ENCODE results near the gene ANKMY1. TPM values are rescaled to one million over a fixed set of nuclear protein-coding genes. Genes with fewer than 3 reads are reported as not detected.

Gene ANKMY1
- total and polyA plus RNA-seq, 2 of the 13 experiments (the other 11 are each of a cell fraction or from before 2014, with no cell fraction given), result 11.7 to 18.8 TPM

GRCh38 chr2:240579771-240580614 lies 22.2 kb upstream of the ANKMY1 start (continued):
- TF ChIP-seq, protein P1, sequence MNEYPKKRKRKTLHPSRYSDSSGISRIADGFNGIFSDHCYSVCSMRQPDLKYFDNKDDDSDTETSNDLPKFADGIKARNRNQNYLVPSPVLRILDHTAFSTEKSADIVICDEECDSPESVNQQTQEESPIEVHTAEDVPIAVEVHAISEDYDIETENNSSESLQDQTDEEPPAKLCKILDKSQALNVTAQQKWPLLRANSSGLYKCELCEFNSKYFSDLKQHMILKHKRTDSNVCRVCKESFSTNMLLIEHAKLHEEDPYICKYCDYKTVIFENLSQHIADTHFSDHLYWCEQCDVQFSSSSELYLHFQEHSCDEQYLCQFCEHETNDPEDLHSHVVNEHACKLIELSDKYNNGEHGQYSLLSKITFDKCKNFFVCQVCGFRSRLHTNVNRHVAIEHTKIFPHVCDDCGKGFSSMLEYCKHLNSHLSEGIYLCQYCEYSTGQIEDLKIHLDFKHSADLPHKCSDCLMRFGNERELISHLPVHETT (CRISPR knock-in tag; conservative IDR thresholded peaks at IDR 0.05), result no peak; the same call in 1 of the 2 replicates
- TF ChIP-seq RFX3 (CRISPR knock-in tag; IDR thresholded peaks at IDR 0.05), result no peak
- TF ChIP-seq SIN3A (IDR thresholded peaks at IDR 0.05; ENCODE audit: borderline replicate concordance, low read depth, low read length), result peak; percentile 73; the same call in 1 of the 2 replicates
- TF ChIP-seq SRSF1 (optimal IDR thresholded peaks at IDR 0.05; ENCODE audit: low read depth, low read length), result peak; percentile 55
- TF ChIP-seq ZBTB4 (CRISPR knock-in tag; IDR thresholded peaks at IDR 0.05; ENCODE audit: borderline replicate concordance), result 0 out of 2 replicates have a peak, but pooled peaks have one; percentile 71
- TF ChIP-seq, protein P2, sequence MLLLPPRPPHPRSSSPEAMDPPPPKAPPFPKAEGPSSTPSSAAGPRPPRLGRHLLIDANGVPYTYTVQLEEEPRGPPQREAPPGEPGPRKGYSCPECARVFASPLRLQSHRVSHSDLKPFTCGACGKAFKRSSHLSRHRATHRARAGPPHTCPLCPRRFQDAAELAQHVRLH (CRISPR knock-in tag; IDR thresholded peaks at IDR 0.05; ENCODE audit: borderline replicate concordance, low read depth), result peak; percentile 58; the same call in 1 of the 2 replicates
- peak; percentile 35; the same call in 1 of the 2 replicates for TF ChIP-seq DPF2 (CRISPR knock-in tag; IDR thresholded peaks at IDR 0.05; ENCODE audit: borderline replicate concordance, low read depth)
- TF ChIP-seq MIER2 (CRISPR knock-in tag; IDR thresholded peaks at IDR 0.05), result peak; percentile 68; the same call in 1 of the 2 replicates
- peak; percentile 32; the same call in 1 of the 2 replicates for TF ChIP-seq STAG1 (CRISPR knock-in tag; IDR thresholded peaks at IDR 0.05)
- TF ChIP-seq, protein P3, sequence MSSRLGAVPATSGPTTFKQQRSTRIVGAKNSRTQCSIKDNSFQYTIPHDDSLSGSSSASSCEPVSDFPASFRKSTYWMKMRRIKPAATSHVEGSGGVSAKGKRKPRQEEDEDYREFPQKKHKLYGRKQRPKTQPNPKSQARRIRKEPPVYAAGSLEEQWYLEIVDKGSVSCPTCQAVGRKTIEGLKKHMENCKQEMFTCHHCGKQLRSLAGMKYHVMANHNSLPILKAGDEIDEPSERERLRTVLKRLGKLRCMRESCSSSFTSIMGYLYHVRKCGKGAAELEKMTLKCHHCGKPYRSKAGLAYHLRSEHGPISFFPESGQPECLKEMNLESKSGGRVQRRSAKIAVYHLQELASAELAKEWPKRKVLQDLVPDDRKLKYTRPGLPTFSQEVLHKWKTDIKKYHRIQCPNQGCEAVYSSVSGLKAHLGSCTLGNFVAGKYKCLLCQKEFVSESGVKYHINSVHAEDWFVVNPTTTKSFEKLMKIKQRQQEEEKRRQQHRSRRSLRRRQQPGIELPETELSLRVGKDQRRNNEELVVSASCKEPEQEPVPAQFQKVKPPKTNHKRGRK (CRISPR knock-in tag; IDR thresholded peaks at IDR 0.05), result no peak; the same call in 1 of the 2 replicates
- TF ChIP-seq ZBTB38 (CRISPR knock-in tag; IDR thresholded peaks at IDR 0.05), result no peak
- peak; percentile 49; the same call in 1 of the 2 replicates for TF ChIP-seq ELF1 (CRISPR knock-in tag; IDR thresholded peaks at IDR 0.05)
- TF ChIP-seq PTBP1 (IDR thresholded peaks at IDR 0.05; ENCODE audit: low read depth, low read length, poor library complexity, severe bottlenecking), result no peak
- TF ChIP-seq ZKSCAN1 (IDR thresholded peaks at IDR 0.05; ENCODE audit: low read length), result no peak
- no peak for TF ChIP-seq ZNF547 (CRISPR knock-in tag; IDR thresholded peaks at IDR 0.05)
- TF ChIP-seq FOXM1 (CRISPR knock-in tag; IDR thresholded peaks at IDR 0.05), result no peak
- 0 out of 2 replicates have a peak, but pooled peaks have one; percentile 32 for TF ChIP-seq ZNF557 (CRISPR knock-in tag; IDR thresholded peaks at IDR 0.05)
- peak; percentile 78; the same call in 1 of the 2 replicates for TF ChIP-seq ZNF724P (CRISPR knock-in tag; IDR thresholded peaks at IDR 0.05; ENCODE audit: borderline replicate concordance)
- no peak for TF ChIP-seq DNMT3B (CRISPR knock-in tag; conservative IDR thresholded peaks at IDR 0.05)
- TF ChIP-seq MLLT10 (CRISPR knock-in tag; IDR thresholded peaks at IDR 0.05), result no peak
- no peak; the same call in 1 of the 2 replicates for TF ChIP-seq HIVEP1 (CRISPR knock-in tag; IDR thresholded peaks at IDR 0.05)
- TF ChIP-seq HHEX (CRISPR knock-in tag; IDR thresholded peaks at IDR 0.05), result no peak

Data from HepG2 (cell line).